Stimulated activated CD8-positive, alpha-beta memory T cell treated with anti-CD3 and anti-CD28 coated beads, Interleukin-7, amount 100 ng/mL, for 4 hours (primary cell): ENCODE measurements around the gene CASTOR1.

Experiments
- DNase-seq, 2 donors: peaks; one replicate each; pipeline ENCODE4 v3.0.0-alpha.2; 2020; ENCODE audit warnings: low read depth in 2 of 2

Gene CASTOR1

DNA sequence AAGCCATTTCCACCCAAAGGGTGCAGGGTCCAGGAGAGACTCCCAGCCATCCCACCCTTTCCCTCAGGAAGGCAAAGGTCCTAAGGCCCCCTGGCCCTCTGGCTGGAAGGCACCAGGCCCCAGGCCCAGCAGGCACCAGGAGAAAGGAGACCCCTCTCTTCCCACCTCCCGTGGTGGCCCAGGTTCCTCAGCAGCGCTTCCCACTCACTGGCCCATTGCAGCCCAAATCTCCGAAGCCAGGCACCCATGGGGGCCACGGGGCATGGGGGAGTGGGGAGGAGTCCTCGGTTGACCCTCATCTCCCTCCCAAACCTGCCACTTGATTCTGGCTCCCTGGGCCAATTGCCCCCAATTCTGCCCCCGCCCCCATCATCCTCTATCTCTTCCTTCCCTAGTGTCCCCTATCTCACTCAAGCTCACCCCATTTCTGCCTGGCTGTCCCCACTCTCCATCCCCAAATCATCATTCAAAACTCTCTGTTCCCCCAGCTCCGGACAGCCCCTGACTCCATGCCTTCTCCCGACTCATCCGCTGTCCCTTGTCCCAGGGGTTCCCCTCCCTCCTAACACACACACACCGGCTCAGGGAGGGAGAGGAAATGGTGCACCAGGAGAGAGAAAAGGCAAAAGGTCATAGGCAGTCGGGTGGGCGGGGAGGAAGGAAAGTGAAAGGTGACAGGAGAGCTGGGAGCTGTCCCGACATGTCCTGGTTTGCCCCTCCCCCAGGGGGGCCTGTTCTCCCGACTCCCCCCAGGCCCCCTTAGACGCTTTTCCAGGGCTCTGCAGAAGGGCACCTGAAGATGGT is 43.9 kb downstream of the CASTOR1 start:
- no peak for DNase-seq

DNA sequence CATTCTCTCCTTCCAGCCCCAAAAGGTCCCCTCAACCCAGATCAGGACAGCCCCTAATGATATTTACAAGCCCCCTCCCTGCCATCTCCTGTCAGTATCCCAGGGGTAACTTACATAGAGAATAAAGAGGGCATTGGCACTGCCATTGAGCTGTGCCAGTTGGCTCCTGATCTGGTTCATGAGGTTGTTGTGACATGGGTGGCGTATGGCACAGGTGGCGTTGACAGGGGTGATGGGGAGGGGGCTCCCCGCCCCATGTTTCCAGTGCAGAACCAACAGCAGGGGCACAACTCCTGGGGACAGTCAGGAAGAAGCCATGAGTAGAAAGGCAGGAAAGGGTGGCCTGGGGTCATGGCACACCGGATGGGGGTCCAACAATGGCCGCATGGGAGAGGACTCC is 44.7 kb downstream of the CASTOR1 start:
- DNase-seq: no peak

DNA sequence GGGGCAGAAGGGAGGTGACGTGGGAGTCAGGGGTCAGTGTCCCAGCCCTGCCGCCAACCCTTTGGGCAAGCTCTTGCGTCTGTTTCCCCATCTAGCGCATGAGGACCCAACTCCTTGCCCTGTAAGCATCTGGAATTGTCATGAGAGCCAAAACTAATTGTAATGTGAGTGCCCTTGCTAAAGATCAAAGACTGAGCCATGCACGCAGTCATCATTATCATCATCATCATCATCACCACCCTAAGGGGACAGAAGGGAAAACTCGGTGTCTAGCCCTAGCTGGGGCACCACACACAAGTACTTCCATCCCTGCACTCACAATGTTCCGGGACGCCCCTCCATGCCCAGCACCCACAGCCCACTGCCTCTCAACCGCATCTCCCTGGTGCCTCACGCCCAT is 45.2 kb downstream of the CASTOR1 start:
- DNase-seq: no peak

GRCh38 chr22:30243661-30244060 is 45.6 kb downstream of the CASTOR1 start:
- DNase-seq: no peak

DNA sequence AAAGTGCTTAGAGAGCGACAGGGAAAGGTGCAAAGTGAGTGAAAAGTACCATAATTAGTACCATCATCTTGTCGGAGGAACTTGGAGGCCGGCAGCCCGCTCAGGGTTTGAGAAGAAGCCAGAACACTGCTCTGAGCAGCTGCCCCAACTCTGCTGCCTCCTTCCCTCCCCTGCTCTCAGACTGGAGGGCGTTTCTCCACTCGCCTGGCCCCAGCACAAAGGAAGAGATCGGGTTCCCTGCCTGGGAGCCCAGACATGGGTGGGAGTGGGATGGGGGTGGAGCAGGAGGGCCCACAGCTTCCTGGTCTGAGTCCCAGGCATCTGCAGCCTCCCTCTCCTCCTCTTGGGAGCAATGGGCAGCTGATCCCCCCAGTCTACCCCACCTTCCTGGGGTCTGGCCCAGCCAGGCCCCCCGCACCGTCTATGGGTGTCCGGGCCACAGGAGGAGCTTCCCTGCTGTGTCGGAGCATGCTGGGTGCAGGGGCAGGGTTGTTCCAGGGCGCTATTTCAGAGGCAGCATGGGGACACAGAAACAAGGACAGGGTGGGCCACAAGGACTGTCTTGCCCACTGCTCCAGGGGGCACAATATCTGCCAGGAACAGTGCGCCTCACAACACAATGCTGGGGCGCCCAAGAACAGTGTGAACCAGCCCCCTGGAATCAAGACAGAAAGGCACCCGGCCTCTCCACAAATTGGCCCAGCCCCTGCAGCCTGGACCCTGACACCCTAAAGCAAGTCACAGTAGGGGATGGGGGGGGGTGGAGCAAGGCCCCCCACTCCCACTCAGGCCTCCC is 47.5 kb downstream of the CASTOR1 start:
- DNase-seq: no peak

GRCh38 chr22:30240541-30241417 is 48.5 kb downstream of the CASTOR1 start:
- DNase-seq: no peak

GRCh38 chr22:30239488-30240405 is 49.6 kb downstream of the CASTOR1 start:
- DNase-seq: no peak

DNA sequence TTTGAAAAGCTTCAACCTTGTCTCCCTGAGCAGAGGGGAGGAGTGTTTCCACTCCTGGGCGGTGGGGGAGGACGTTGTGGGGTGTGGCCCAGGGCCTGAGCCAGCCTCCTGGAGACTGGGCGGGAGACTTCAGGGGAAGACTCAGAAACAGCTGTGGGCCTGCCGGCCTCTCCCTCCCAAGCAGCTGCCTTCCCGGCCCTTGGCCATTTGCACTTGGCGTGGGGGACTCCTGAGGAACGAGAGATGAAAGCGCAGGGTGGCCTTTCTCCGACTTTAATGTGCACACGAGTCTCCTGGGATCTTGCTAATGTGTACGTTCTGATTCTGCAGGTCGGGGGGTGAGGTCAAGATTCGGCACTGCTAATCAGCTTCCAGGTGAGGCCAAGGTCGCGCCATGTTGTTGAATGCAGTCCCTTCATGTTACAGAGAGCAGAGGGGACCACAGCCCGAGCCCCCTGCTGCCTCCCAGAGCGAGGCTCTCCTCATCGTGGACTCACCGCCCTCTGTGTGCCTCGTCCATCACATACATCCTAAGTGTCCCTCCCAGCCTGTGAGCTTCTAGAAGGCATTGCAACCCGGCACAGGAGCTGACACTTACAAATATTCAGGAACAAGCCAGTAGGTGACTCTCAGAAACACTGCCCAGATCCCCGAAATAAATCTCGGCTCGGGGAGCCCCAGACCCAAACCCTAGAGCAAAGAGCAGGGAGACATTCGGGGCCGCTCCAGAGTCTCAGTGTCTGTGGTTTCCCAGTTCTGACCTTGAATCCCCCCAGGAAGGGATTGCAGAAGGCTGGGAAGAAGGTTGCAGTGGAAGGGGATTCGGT is 50.4 kb downstream of the CASTOR1 start:
- no peak for DNase-seq

GRCh38 chr22:30238136-30238535 is 51.2 kb downstream of the CASTOR1 start:
- DNase-seq: no peak

GRCh38 chr22:30236875-30237274 is 52.4 kb downstream of the CASTOR1 start:
- DNase-seq: no peak

DNA sequence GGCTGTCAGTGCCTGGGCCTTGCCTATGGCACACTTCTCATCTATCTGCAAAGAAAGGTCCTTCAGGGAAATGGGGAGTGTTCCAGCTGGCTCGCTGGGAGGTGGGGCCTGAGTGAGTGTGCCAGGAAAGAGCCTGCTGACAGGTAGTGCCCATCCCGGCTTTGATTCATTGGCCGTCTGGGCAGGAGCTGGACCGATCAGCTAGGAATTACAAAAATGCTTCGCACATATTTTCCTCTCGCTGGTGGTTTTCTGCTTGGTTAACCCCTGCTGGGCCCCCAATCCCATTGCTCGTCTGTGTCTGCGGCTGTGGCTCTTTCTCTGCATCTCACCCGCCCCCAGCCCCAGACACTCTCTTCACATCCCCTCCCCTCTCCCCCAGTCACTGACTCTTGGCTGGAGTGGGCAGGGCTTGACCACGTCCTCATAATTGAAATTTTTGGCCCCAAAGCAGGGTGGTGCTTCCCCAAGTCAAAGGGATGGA is 53.6 kb downstream of the CASTOR1 start:
- no peak for DNase-seq
